HL-60 (cell line): ENCODE data around the gene CACNA2D3.

ENCODE experiments used
- CTCF ChIP-seq: IDR thresholded peaks from one replicate; pipeline ENCODE4 v1.5.1; 2011; ENCODE audit warnings: low read length, control low read depth, inconsistent platforms; ENCODE audit not compliant: insufficient read depth
- GABPA ChIP-seq: IDR thresholded peaks from 2 replicates; pipeline ENCODE4 v1.6.1; 2012; ENCODE audit warnings: low read depth
- POLR2AphosphoS5 ChIP-seq: IDR thresholded peaks from 2 replicates; pipeline ENCODE4 v1.6.1; 2012; ENCODE audit warnings: low read depth
- REST ChIP-seq: IDR thresholded peaks from 2 replicates; pipeline ENCODE4 v1.6.1; 2012; ENCODE audit warnings: low read depth; ENCODE audit not compliant: insufficient replicate concordance
- SPI1 ChIP-seq: IDR thresholded peaks from 2 replicates; pipeline ENCODE4 v1.6.1; 2012; ENCODE audit warnings: low read depth, mild to moderate bottlenecking, borderline replicate concordance

- TF ChIP-seq CTCF (no peak), POLR2AphosphoS5 (no peak), GABPA (no peak), REST (no peak), SPI1 (no peak)
Observed at GRCh38 chr3:54228806-54229205, 106.5 kb downstream of the CACNA2D3 start.
